ENCODE data around the gene GSS. TPM values are rescaled to one million over a fixed set of nuclear protein-coding genes. Genes with fewer than 3 reads are reported as not detected.
"Not testable (repeated sequence)": the region's sequence is repeated elsewhere in the genome, so short reads cannot be mapped to it uniquely, and the experiment has no call there.

GSS gene
- total RNA-seq, 2 donors from 2014 or later = 72.5 to 112 TPM

DNA sequence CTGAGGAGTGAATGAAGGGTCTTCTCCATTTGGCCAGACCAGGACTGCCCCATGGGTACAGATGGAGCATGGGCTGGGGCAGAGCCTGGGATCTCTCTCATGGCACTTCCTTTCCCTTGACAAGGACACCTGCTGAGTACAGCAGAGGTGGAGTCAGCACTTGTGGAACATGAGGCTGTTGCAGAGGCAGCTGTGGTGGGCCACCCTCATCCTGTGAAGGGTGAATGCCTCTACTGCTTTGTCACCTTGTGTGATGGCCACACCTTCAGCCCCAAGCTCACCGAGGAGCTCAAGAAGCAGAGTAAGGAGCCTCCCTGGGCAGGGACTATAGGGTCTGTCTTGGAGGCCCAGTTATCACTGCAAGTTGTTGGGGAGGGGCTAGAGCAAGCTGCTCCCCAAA is 29.6 kb downstream of the GSS start:
- DNase-seq (no peak), ATAC-seq (no peak)

DNA sequence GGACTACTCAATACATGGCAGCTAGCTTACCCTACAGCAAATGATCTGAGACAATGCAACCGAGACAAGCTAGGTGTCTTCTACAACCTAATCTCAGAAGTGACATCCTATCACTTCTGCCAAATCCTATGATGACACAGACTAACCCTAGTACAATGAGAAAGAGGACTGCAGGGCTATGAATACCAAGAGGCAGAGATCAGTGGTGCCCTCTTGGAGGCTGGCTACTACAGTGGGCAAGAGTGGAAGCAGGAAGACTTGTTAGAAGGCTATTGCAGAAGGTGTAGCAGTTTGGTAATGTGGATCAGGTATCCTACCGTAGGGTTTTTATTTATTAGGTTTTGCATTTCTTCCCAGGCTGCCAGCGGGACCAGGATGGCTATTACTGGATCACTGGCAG is 30.3 kb downstream of the GSS start:
- ATAC-seq (no peak), DNase-seq (no peak)
- intact Hi-C loops (cut with DNase I, micrococcal nuclease) = no loop called here

More for the DNA sequence above, 29.6 kb downstream of the GSS start:
- intact Hi-C loops (cut with DNase I, micrococcal nuclease) = no loop called here

DNA sequence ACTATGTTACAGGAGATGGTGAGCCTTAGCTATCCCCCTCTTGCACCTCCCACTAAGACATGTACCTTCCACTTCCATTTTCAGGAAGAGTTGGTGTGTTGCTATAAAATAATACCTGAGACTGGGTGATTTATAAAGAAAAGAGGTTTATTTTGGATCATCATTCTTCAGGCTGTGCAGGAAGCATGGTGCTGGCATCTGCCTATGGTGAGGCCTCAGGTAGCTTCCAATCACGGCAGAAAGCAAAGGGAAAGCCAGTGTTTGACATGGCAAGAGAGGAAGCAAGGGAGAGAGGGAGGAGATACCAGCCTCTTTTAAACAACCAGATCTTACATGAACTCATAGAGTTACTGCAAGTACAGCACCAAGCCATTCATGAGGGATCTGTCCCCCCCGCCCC is 32.2 kb downstream of the GSS start:
- intact Hi-C loops (cut with DNase I, micrococcal nuclease) = no loop called here
- no peak for ATAC-seq

DNA sequence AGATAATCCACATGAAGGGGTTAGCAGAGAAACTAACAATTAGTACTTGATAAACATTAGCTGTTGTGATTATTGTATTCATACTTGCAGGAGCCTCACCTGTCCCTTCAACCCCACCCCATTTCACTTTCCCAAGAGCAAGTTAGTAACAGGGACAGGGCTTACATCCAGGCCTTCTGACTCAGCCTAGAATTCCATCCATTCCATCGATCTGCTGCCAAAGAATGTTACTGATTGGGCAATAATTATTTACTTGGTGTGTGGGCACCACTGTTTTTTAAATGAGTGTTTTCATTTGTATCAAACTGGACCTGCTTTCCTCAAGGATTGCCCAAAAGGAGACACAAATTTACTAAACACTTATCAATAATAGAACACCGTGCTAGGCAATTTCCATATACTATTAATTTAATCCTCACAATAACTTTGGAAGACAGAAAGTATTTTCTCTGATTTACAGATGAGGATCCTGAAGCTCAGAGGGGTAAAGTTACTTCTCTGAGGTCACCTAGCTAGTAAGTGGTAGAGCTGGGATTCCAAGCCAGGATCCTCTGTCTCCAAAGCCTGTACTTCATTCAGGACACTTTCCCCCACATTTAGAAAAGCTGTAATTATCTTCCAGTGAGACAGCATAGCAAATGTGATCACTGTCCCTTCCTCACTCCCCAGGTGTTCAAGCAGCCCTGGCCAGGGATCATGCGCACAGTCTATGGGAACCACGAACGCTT is 32.8 kb downstream of the GSS start:
- ATAC-seq (no peak), DNase-seq (no peak)
- intact Hi-C loops (cut with DNase I, micrococcal nuclease) = no loop called here

More for the DNA sequence above, 32.2 kb downstream of the GSS start:
- no peak for DNase-seq

DNA sequence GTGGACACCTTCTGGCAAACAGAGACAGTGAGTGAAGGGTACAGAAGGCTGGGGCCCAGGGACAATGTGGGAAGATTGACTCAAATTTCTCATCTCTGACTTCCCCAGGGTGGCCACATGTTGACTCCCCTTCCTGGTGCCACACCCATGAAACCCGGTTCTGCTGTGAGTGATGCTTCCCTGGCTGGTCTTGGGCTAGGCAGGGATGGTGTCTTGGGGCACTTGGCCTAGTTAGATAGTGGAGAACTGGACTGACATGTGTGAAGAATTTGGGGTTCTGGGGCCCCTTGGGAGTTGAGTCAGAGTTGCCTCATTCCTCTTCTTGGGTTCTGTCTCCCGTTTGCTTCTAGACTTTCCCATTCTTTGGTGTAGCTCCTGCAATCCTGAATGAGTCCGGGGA is 34.2 kb downstream of the GSS start:
- DNase-seq = no peak
- intact Hi-C loops (cut with DNase I, micrococcal nuclease) = no loop called here
- no peak for ATAC-seq

DNA sequence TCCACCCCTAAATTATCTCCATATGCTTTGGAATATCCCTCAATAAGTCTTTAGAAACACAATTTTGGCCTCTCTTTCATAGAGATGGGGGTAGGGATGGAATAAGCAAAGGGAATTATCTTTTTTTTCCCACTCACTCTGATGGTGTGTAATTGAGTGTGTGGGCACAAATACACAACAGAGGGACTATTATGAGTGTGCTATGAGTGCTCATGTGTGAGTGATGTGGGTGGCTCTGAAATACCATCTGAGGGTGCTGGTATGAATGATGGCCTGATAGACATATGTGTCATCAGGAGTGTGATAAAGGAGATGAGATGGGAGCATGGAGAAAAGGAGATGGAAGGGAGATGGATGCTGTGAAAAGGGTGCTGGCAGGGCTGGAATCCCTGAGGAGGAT is 35.6 kb downstream of the GSS start:
- intact Hi-C loops (cut with DNase I, micrococcal nuclease) = no loop called here
- DNase-seq (no peak), ATAC-seq (no peak)

DNA sequence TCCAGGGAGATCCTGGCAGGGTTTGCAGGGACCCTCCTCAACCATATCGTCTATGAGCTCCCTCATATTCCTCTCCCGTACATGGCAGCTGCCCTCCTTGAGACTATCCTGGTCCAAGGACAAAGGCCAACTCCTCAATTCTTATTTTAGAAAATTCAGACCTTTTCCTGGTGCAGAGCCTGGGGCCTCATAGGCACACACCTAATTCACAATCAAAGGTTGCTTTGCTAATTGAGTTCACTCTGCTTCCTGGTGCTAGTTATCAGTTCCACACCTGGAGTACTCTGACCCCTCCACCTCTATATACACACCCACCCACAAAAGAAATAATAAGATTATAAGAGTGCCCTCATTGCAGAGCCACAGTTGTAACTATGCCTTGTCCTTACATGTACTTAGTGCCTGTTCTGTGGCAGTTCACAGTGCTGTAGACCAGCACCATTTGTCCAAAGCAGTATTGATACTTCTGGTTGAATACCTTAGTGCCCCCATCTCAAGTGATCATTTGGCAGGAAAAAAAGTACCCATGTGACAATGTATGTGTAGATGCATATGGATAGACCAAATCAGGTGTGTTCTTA is 38.7 kb downstream of the GSS start:
- ATAC-seq = peak; percentile 84
- DNase-seq = peak; percentile 37 to 64
- intact Hi-C loops (cut with DNase I, micrococcal nuclease) = no loop called here

DNA sequence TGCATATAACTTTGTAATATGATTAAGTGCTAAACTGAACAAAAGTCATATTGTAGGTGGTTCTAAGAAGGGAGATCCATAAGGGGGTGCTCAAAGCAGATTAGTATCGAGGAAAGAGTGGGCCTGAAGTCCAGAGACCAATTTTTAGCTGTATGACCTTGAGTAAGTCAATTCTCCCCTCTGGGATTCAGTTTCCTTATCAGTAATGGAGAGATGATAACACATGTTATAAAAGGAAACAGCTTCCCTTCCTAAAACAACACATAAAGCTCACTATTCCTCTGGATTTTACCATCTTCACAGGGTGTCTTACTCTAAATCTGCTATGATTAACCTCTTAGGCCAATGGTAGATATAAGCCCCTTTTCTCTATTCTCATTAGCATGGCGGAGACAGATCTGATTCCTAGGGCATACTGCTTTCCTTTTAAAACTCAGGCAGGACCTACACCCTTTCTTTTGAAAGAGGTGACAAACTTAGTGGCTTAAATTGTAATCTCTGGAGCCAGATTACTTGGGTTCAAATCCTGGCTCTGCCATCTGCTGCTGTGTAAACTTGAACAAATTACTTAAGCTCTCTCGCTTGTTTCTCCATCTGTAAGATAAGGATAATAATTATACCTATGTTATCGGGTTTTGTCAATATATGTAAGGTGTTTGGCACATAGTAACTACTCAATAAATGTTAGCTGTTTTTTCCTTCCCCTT is 39.7 kb downstream of the GSS start:
- DNase-seq (no peak), ATAC-seq (peak; percentile 57)
- intact Hi-C loops (cut with DNase I, micrococcal nuclease) = no loop called here

DNA sequence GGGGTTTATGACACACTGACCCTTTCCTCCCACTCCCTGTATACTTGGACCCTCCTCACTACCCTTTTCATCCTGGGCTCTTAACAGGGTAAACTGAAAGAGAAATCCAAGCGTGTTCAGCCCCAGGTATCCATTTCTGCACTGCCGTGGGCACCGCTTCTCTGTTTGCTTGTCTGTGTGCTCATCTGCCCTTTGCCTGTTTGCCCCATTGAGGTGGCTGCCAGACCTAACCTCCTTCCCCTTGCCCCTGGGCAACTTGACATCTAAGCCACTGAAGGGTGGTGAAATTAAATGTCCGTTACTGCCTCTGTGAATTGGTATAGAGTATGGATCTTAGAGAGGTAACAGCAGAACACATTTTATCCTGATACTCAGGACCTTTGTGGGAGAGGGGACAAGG is 40.5 kb downstream of the GSS start:
- no peak for ATAC-seq
- intact Hi-C loops (cut with DNase I, micrococcal nuclease) = no loop called here
- no peak for DNase-seq

DNA sequence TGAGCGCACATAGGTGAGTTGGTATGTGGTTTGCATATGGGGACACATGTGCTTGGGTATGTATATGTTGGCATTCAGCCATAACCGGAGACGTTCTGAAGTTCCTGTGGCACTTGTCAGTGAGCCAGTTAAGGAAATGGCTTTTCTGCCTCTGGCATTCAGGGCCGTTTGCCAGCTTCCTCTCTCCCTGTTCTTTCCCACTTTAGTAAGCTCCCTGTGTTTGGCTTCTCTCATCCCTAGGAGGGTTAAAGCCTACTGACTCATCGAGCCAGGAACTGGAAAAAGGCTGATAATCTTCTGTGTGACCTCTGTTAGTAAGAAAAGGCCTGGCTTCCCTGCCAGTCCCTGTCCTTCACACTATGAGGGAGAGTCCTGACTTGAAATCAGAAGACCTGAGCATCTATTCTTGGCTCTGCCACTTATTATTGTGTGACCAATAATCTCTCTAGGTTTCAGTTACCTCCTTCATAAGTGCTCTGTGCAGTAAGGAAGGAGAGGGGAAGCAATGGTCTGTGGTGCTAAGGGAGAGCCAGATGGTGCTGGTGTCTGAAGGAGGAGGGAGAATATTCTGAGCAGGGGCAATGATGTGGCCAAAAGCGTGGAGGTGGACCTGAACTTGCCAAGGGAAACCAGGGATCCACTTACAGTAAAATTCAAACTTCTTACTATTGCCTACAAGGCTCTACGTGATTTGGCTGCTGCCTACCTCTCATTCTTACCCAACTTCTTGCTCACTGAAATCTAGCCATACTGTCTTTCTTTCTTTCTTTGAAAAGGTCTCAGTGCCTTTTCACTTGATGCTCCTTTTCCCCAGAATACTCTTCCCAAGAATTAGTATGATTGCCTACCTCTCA is 47.8 kb downstream of the GSS start:
- intact Hi-C loops (cut with DNase I, micrococcal nuclease) = no loop called here

DNA sequence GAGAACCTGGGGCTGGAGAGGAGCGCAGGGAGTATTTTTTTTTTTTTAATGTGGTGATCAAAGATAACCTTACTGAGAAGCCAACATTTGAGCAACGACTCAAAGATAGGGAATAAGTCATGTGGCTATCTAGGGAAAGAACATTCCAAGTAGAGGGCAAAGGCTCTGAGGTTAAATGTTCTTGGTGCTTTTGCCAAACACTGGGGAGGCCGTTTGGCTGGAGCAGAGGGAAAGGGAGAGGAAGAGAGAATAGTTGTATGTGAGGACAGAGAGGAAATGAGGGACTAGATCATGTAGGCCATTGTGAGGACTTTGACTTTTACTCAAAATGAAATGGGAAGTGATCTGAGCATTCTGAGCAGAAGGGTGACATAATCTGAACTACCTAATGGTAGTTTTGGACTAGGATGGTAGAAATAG is 51.4 kb downstream of the GSS start:
- intact Hi-C loops (cut with DNase I, micrococcal nuclease) = no loop called here
- DNase-seq (no peak), ATAC-seq (peak; percentile 38)

More for the DNA sequence above, 47.8 kb downstream of the GSS start:
- ATAC-seq = peak; percentile 71
- DNase-seq = peak; percentile 65 to 78

DNA sequence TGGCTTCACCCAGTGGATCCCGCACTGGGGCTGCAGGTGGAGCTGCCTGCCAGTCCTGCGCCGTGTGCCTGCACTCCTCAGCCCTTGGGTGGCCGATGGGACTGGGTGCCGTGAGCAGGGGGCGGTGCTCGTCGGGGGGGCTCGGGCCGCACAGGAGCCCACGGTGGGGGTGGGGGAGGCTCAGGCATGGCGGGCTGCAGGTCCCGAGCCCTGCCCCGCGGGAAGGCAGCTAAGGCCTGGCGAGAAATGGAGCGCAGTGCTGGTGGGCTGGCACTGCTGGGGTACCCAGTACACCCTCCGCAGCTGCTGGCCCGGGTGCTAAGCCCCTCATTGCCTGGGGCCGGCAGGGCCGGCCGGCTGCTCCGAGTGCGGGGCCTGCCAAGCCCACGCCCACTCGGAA is 56.9 kb downstream of the GSS start:
- DNase-seq; intact Hi-C loops (cut with DNase I, micrococcal nuclease); ATAC-seq: not testable (repeated sequence)

DNA sequence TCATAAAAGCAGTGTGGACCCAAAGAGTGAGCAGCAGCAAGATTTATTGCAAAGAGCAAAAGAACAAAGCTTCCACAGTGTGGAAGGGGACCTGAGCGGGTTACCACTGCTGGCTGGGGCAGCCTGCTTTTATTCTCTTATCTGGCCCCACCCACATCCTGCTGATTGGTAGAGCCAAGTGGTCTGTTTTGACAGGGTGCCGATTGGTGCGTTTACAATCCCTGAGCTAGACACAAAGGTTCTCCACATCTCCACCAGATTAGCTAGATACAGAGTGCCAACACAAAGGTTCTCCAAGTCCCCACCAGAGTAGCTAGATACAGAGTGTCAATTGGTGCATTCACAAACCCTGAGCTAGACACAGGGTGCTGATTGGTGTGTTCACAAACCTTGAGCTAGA is 57.5 kb downstream of the GSS start:
- DNase-seq; intact Hi-C loops (cut with DNase I, micrococcal nuclease); ATAC-seq: not testable (repeated sequence)

DNA sequence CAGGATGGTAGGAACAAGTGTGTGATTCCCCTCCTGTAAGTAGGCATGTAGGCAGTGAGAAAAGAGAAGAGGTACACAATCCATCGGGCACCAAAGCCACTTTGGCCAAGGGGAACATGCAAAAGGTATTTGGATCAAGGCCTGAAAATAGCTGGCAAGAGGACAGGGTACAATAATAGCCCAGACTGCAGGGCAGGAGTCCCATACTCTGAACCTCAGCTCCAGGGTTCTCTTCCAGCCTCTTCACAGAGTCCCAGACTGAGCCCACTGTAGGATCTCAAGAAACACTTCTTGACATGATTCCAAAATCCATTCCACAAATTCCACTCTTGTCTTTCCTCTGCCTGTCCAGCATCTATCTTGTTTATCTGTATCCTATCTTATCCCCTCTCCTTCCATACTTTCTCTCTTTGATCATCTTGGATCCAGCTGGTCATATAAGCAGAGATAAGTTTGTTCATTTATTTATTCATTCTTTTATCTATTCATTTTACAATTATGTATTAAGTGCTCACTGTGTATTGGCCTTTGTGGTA is 59.5 kb downstream of the GSS start:
- intact Hi-C loops (cut with DNase I, micrococcal nuclease) = no loop called here
- DNase-seq (no peak), ATAC-seq (peak; percentile 39)

DNA sequence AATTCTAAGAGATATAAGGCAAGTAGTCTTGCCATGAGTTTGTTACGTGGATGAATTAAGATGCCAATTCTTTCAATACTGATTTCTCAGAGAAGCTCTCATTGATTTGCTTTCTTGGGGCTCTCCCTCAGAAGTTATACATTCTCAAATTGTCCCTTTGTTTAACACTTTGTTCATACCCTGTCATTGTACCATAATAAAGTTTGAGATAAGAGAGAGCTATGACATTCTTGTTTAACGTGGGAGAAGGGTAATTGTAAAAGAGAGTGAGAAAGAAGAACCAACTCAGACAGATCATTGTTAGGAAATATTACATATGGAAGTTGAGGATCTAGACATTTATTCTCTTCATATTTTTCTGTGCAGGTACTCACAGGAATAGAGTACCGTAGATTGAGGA is 60.1 kb downstream of the GSS start:
- ATAC-seq (peak; percentile 68), DNase-seq (no peak)
- intact Hi-C loops (cut with DNase I, micrococcal nuclease) = no loop called here

DNA sequence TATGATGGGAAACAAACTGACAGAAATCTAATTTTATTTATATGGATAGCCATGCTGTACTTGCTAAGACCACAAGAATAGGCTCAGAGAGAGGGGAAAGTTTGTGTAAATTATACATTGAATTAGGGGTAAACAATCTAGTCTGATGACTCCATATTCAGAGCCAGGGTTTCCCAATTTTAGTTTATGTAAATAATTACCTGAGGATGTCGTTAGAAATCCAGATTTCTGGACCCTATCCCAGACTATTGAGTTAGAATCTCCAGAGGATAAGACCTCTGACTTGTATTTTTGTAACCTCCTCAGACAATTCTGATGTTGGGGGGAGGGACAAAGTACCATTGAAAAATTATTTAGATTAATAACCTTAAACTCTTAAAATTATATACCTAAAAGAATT is 60.9 kb downstream of the GSS start:
- ATAC-seq = no peak
- intact Hi-C loops (cut with DNase I, micrococcal nuclease) = no loop called here

DNA sequence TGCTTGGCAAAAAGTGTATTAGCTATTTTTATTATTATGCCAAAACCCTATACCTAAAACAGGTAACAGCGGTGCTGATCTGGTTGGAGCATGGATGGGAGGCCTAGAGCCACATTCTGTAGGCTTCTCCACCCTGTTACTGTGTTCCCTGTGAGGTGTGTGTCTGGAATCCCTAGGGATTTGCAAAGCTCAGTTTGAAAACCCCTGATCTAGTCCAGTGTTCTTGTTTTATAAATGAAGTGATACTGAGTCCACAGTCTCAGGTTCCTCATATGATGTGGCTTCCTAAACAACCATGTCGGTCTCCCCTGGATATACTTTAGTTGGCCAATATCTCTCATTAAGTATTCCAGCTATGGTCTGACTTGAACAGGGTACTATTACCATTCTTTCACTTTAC is 62.9 kb downstream of the GSS start:
- ATAC-seq (no peak), DNase-seq (no peak)
- intact Hi-C loops (cut with DNase I, micrococcal nuclease) = no loop called here

More for the DNA sequence above, 60.9 kb downstream of the GSS start:
- DNase-seq = no peak

DNA sequence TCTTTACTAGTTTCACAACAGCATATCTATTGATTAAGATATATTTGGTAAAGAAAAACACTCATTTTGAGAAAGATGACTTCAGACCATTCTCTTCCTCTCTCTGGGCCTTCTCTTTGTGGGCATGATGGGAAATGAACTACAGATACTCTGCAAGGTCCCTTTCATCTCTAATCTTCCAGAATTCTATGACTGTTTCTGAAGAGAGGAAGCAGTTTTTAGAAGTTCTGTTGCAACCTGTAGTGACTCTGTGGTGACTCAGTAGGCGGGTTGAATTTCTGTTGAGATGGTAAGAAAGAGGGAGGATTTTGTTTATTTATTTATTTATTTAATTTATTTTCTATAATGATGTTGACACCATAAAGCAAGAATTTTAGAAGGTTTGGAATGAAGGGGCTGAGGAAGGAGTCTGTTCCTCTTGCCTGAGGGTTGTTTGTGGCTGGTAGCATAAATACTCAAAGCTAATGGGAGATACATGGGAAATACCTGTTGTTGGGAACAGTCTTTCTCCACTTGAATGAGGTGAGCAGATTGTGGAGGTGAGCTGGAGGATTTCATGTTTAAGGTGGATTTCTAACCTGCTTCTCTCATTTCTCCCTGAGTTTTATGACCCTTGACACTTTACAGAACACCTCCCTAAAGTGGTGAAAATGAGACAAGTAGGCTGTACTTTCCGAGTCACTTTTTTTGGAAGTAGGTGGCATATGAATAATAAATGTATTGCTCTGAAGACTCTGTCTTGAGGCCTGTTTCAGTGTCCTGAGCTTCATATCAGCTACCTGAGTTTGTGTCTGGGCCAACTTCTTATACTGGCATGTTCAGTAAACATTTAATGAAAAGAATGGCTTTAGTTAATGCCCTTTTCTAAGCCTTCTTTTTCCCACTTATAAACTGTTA is 64.2 kb downstream of the GSS start:
- ATAC-seq (no peak), DNase-seq (no peak)
- intact Hi-C loops (cut with DNase I, micrococcal nuclease) = no loop called here

Measured in left colon (tissue), 2 donors.